Stimulated activated CD4-positive, alpha-beta T cell treated with anti-CD3 and anti-CD28 coated beads, Interleukin-4, amount 100 ng/mL, for 48 hours (primary cell): ENCODE data around the gene SEMA3G.

ENCODE experiments used
- DNase-seq, 2 donors: peaks; one replicate each; pipeline ENCODE4 v3.0.0-alpha.2; 2020; ENCODE audit warnings: low read depth in 2 of 2

SEMA3G gene

GRCh38 chr3:52444860-52445793 is at the start of gene SEMA3G:
Gene SEMA3G, minus strand, starts transcription at chr3:52445103. Its CDS starts 76 bp downstream, at chr3:52445027.
- peak; percentile 73 to 80 for DNase-seq

GRCh38 chr3:52494445-52494844 is 49.5 kb upstream of the SEMA3G start:
- no peak for DNase-seq

GRCh38 chr3:52493232-52494017 is 48.5 kb upstream of the SEMA3G start:
- no peak for DNase-seq

GRCh38 chr3:52492059-52492458 is 47.2 kb upstream of the SEMA3G start:
- DNase-seq = no peak

- no peak for DNase-seq
Measured at GRCh38 chr3:52490939-52491526, 46.1 kb upstream of the SEMA3G start.

- DNase-seq = no peak
Measured at GRCh38 chr3:52490035-52490938, 45.4 kb upstream of the SEMA3G start.

- no peak for DNase-seq
Measured at GRCh38 chr3:52489453-52489852, 44.5 kb upstream of the SEMA3G start.

GRCh38 chr3:52488746-52489145 is 43.8 kb upstream of the SEMA3G start:
- no peak for DNase-seq

- DNase-seq = no peak
Measured at GRCh38 chr3:52487788-52488691, 43.1 kb upstream of the SEMA3G start.

GRCh38 chr3:52487050-52487787 is 42.3 kb upstream of the SEMA3G start:
- no peak for DNase-seq

GRCh38 chr3:52484680-52485461 is 40.0 kb upstream of the SEMA3G start:
- DNase-seq = no peak

GRCh38 chr3:52483577-52484381 is 38.9 kb upstream of the SEMA3G start:
- no peak for DNase-seq

GRCh38 chr3:52483081-52483480 is 38.2 kb upstream of the SEMA3G start:
- DNase-seq = no peak

- DNase-seq = peak; percentile 17 to 27
Measured at GRCh38 chr3:52481819-52482521, 37.1 kb upstream of the SEMA3G start.

GRCh38 chr3:52480768-52481715 is 36.1 kb upstream of the SEMA3G start:
- no peak for DNase-seq
